Cardiac muscle cell (in vitro differentiated cells and primary cell): ENCODE measurements around the gene TMEM204. TPM values are rescaled to one million over a fixed set of nuclear protein-coding genes. Genes with fewer than 3 reads are reported as not detected.

Experiments
- DNase-seq, 2 donors: peaks; one replicate each; pipeline versions ENCODE4 v3.0.0 to v3.0.0-alpha.2; 2010 to 2017; ENCODE audit warnings: low read depth in 1 of 2, low spot score in 1 of 2
- H3K27ac ChIP-seq: fragments of 200-600 bp; sonication (generic); 2 replicates; pipeline ENCODE4 v1.5.1; 2016
- H3K27me3 ChIP-seq: fragments of 200-600 bp; sonication (generic); 2 replicates; pipeline ENCODE4 v1.6.0; 2016; ENCODE audit warnings: control low read depth
- H3K36me3 ChIP-seq: fragments of 200-600 bp; sonication (generic); 2 replicates; pipeline ENCODE4 v1.5.1; 2016; ENCODE audit warnings: control low read depth
- H3K4me1 ChIP-seq: fragments of 200-600 bp; sonication (generic); 2 replicates; pipeline ENCODE4 v1.8.1; 2017; ENCODE audit warnings: low read depth, mild to moderate bottlenecking, mixed run types
- H3K4me3 ChIP-seq: fragments of 200-600 bp; sonication (generic); 2 replicates; pipeline ENCODE4 v1.5.1; 2016; ENCODE audit warnings: mild to moderate bottlenecking
- H3K9me3 ChIP-seq: fragments of 200-600 bp; sonication (generic); 2 replicates; pipeline ENCODE4 v1.5.1; 2017; ENCODE audit warnings: low read depth, mild to moderate bottlenecking, control low read depth
- polyA plus RNA-seq: library from polyadenylated mRNA; unstranded; fragments of >200 nt; fragmentation: Nextera tagmentation; extraction: Ambion mirVana; gene quantifications from 2 replicates; pipeline ENCODE4 v1.2.1, GENCODE V29; 2016
- total RNA-seq: library from RNA; depleted of rRNA; stranded (reverse); fragments of >200 nt; gene quantifications from 2 replicates; pipeline ENCODE4 v1.2.3, GENCODE V29; 2016
- TF ChIP-seq, protein P1 (sequence below): IDR thresholded peaks from 2 replicates; pipeline ENCODE4 v1.5.1; 2012; ENCODE audit warnings: low read depth, mild to moderate bottlenecking, low read length

The TMEM204 gene
- total and polyA plus RNA-seq, 2 experiments from 2014 or later = 0.44 to 0.83 TPM

DNA sequence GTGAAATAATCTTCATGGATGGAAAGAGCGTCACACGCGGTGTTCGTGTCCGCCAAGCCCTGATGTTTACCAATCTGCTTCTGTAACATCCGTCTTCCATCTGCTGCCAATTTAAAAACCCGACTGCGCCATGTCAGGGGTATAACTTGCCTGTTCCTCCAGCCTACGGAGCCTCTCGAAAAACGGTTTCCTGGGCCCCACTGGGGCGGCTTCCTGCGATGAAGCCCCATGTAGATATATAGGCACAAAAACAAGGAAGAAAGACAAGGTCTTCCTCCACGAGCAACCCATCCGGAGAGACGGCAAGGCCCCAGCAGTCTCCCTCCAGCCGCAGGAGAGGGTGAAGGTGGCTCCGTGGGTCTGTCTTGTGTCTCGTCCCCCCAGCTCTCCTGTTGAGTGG is 44.8 kb upstream of the TMEM204 start, which contains the start of gene PTX4:
Gene PTX4, minus strand, starts transcription at position 326 of the 400 bp plus-strand sequence. Its CDS starts 35 bp downstream, at position 291.
- no peak within 1 kb of the TSS for H3K4me3 ChIP-seq
- TF ChIP-seq, protein P1, sequence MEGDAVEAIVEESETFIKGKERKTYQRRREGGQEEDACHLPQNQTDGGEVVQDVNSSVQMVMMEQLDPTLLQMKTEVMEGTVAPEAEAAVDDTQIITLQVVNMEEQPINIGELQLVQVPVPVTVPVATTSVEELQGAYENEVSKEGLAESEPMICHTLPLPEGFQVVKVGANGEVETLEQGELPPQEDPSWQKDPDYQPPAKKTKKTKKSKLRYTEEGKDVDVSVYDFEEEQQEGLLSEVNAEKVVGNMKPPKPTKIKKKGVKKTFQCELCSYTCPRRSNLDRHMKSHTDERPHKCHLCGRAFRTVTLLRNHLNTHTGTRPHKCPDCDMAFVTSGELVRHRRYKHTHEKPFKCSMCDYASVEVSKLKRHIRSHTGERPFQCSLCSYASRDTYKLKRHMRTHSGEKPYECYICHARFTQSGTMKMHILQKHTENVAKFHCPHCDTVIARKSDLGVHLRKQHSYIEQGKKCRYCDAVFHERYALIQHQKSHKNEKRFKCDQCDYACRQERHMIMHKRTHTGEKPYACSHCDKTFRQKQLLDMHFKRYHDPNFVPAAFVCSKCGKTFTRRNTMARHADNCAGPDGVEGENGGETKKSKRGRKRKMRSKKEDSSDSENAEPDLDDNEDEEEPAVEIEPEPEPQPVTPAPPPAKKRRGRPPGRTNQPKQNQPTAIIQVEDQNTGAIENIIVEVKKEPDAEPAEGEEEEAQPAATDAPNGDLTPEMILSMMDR = no peak
- no peaks in the 10 kb centered on the region for H3K9me3 ChIP-seq
- peaks cover 10% of the 10 kb centered on the region for H3K27me3 ChIP-seq
- no peak for DNase-seq
- no peak within 1 kb of the TSS for H3K27ac ChIP-seq
- H3K36me3 ChIP-seq = no peaks in the 10 kb centered on the region
- H3K4me1 ChIP-seq = peaks cover 4% of the 10 kb centered on the region

DNA sequence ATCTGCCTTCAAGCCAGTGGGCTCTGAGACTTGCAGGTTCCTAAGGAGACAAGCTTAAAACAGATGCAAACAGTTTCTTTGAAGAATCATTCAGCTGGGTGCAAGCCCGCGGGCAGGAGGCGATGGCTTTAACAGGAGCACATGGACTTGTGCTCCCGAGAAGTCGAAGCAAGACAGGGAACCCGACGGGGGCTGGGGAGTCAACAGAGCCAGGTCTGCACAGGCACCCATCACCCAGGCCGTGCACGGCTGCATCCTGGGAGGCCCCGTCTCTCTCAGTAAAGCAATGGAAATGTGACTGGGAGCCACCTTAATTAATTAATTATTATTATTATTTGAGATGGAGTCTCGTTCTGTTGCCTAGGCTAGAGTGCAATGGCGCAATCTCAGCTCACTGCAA is 44.4 kb upstream of the TMEM204 start:
- Histone ChIP-seq H3K27me3 (peaks cover 6% of the 10 kb centered on the region), H3K9me3 (no peaks in the 10 kb centered on the region), H3K36me3 (no peaks in the 10 kb centered on the region), H3K27ac (no peak overlapping the region), H3K4me1 (peaks cover 6% of the 10 kb centered on the region), H3K4me3 (no peak overlapping the region)
- TF ChIP-seq, protein P1 = no peak
- no peak for DNase-seq

DNA sequence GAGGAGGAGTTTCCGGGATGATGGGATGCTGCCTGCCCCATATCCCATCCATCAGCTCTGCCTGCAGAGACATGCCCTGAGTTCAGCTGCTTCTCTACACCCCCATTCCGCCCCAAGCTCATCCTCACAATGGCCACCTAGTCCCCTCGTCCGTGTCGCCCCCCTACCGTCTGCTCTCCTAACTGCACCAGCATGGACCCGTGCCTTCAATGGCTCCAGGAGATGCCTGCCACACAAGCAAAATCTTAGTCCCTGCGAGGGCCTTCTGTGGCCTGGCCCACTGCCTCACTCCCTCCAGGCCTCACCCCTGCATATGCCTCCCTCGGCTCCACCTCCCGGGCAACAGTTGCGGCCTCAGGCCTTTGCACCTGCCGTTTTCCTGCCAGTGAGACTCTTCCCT is 42.1 kb upstream of the TMEM204 start:
- H3K9me3 ChIP-seq = no peaks in the 10 kb centered on the region
- H3K4me3 ChIP-seq = no peak overlapping the region
- DNase-seq = no peak
- H3K36me3 ChIP-seq = peaks cover 3% of the 10 kb centered on the region
- TF ChIP-seq, protein P1 = no peak
- H3K27me3 ChIP-seq = no peaks in the 10 kb centered on the region
- H3K27ac ChIP-seq = no peak overlapping the region
- H3K4me1 ChIP-seq = peaks cover 8% of the 10 kb centered on the region

DNA sequence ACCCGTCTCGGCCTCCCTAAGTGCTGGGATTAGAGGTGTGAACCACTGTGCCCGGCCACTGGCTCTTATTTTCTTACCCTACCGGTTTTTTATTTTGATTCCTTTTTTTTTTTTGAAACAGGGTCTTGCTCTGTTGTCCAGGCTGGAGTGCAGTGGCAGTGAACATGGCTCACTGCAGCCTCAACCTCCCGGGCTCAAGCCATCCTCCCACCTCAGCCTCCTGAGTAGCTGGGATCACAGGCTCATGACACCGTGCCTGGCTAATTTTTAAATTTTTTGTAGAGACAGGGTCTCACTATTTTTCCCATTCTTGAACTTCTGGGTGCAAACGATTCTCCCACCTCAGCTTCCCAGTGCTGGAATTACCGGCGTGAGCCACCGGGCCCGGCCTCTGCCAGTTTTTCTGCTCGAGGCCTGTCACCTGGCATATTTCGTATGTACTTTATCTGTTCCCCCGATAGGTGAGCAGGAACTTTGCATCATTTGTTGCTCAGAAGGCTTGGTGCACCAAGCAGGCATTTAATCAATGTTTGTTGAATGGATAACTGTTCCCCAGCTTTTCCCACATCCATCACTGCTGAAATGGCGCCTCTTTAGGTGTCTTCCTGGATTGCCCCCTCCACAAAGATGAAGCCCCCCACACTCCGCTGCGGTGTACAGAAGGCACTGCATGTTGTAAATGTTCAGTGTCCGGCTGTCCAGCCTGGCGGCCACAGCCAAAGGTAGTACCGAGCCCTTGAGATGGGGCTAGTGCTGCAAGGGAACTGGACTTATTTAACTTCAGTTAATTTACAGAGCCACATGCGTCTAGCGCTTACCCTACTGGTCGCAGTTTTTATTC is 41.2 kb upstream of the TMEM204 start:
- Histone ChIP-seq H3K27me3 (no peaks in the 10 kb centered on the region), H3K4me3 (peak overlapping the region; percentile 76), H3K27ac (peak overlapping the region; percentile 97), H3K36me3 (peaks cover 3% of the 10 kb centered on the region), H3K9me3 (no peaks in the 10 kb centered on the region), H3K4me1 (peaks cover 8% of the 10 kb centered on the region)
- no peak for DNase-seq
- TF ChIP-seq, protein P1 = no peak

DNA sequence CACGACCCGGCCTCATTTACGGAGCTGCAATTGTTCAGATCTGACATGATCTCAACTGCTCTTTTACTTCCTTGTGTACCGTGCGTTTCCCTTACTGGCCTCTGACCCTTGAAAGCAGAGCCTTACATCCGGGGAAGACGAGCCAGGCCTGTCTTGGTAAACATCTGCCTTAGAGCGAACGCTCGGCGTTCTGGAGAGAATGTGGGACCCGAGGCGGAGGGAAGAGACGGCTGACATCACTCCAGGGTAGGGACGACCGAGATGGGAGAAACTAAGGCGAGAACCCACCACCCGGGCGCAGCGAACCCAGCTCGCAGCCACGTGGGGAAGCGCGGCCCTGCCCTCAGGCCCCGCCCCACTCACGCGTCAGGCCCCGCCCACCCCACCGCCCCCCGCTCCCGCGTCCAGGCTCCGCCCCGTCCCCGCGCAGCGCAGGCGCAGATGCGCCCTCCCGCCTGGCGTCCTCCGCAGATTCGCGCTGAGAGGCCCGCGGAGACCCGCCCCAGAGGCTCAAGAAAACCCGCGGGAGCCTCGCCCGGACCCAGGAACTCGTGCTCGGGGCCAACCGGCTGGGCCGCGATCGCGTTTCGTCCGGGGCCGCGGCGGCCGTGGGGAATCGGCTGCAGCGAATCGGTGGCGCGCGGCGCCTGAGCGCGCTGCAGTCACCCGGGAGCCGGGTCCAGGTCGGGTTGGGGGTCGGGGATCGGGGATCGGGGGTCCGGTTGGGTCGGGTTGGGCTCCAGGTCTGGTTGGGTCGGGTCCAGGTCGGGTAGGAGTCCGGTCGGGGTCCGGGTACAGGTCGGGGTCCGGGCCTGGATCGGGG is 40.3 kb upstream of the TMEM204 start, which contains the start of gene TELO2:
Gene TELO2, plus strand, starts transcription at position 438 of the 823 bp plus-strand sequence. CDS start 922 bp downstream, outside the sequence.
- TF ChIP-seq, protein P1 = no peak
- Histone ChIP-seq H3K9me3 (no peaks in the 10 kb centered on the region), H3K27ac (peak within 1 kb of the TSS; percentile 97), H3K4me1 (peaks cover 8% of the 10 kb centered on the region), H3K4me3 (peak within 1 kb of the TSS; percentile 76), H3K36me3 (peaks cover 3% of the 10 kb centered on the region), H3K27me3 (no peaks in the 10 kb centered on the region)
- peak; percentile 86 to 87 for DNase-seq
